ENCODE results near the gene TRIM38. TPM values are rescaled to one million over a fixed set of nuclear protein-coding genes. Genes with fewer than 3 reads are reported as not detected.
"Not testable (repeated sequence)": the region's sequence is repeated elsewhere in the genome, so short reads cannot be mapped to it uniquely, and the experiment has no call there.

Gene TRIM38
- total RNA-seq, 1 donor from 2014 or later = 6.8 TPM

GRCh38 chr6:25943887-25944286, 18.7 kb upstream of the TRIM38 start:
- TF ChIP-seq CTCF (IDR thresholded peaks at IDR 0.05; ENCODE audit: insufficient read depth, low read depth, low read length) = no peak
- no peak overlapping the region for H3K4me3 ChIP-seq (ENCODE audit: insufficient read depth, low read depth, low read length)
- no peaks in the 10 kb centered on the region for H3K36me3 ChIP-seq (ENCODE audit: insufficient read depth, low read length)
- no peaks in the 10 kb centered on the region for H3K27me3 ChIP-seq (ENCODE audit: insufficient read depth, low read length)
- H2AFZ ChIP-seq (ENCODE audit: low read depth, low read length) = no peak overlapping the region
- H3K79me2 ChIP-seq (ENCODE audit: insufficient read depth, low read length) = no peaks in the 10 kb centered on the region
- no peaks in the 10 kb centered on the region for H3K9me3 ChIP-seq (ENCODE audit: insufficient read depth, low read depth, low read length)
- Mint-ChIP-seq H3K4me3 (ENCODE audit: unreplicated experiment) (no peak overlapping the region), H3K36me3 (ENCODE audit: low read depth, unreplicated experiment) (no peaks in the 10 kb centered on the region), H3K27ac (ENCODE audit: unreplicated experiment) (no peak overlapping the region), H3K4me1 (ENCODE audit: low read depth, unreplicated experiment) (peaks cover 10% of the 10 kb centered on the region), H3K9me3 (ENCODE audit: unreplicated experiment) (peaks cover 11% of the 10 kb centered on the region), H3K27me3 (ENCODE audit: low read depth, unreplicated experiment) (peaks cover 3% of the 10 kb centered on the region)
- DNase-seq (ENCODE audit: low read depth) (no peak), FAIRE-seq (no peak)
- no peak overlapping the region for H3K9ac ChIP-seq (ENCODE audit: low read length)
- H3K27ac ChIP-seq (ENCODE audit: low read depth, low read length) = no peak overlapping the region
- H3K4me1 ChIP-seq (ENCODE audit: insufficient read depth, low read length) = no peaks in the 10 kb centered on the region
- no peak overlapping the region for H3K4me2 ChIP-seq (ENCODE audit: low read length)
- H4K20me1 ChIP-seq (ENCODE audit: insufficient read depth, low read length) = no peaks in the 10 kb centered on the region

GRCh38 chr6:25944688-25945574, 17.7 kb upstream of the TRIM38 start:
- peaks cover 10% of the 10 kb centered on the region for H3K4me1 Mint-ChIP-seq (ENCODE audit: low read depth, unreplicated experiment)
- no peak overlapping the region for H3K4me3 Mint-ChIP-seq (ENCODE audit: unreplicated experiment)
- no peaks in the 10 kb centered on the region for H3K36me3 Mint-ChIP-seq (ENCODE audit: low read depth, unreplicated experiment)
- Histone ChIP-seq H3K4me3 (ENCODE audit: insufficient read depth, low read depth, low read length) (no peak overlapping the region), H3K27me3 (ENCODE audit: insufficient read depth, low read length) (no peaks in the 10 kb centered on the region), H3K4me1 (ENCODE audit: insufficient read depth, low read length) (no peaks in the 10 kb centered on the region), H3K27ac (ENCODE audit: low read depth, low read length) (no peak overlapping the region), H3K9ac (ENCODE audit: low read length) (no peak overlapping the region), H3K79me2 (ENCODE audit: insufficient read depth, low read length) (no peaks in the 10 kb centered on the region), H3K9me3 (ENCODE audit: insufficient read depth, low read depth, low read length) (no peaks in the 10 kb centered on the region), H3K36me3 (ENCODE audit: insufficient read depth, low read length) (no peaks in the 10 kb centered on the region), H3K4me2 (ENCODE audit: low read length) (no peak overlapping the region), H4K20me1 (ENCODE audit: insufficient read depth, low read length) (no peaks in the 10 kb centered on the region), H2AFZ (ENCODE audit: low read depth, low read length) (no peak overlapping the region)
- no peak overlapping the region for H3K27ac Mint-ChIP-seq (ENCODE audit: unreplicated experiment)
- TF ChIP-seq EZH2 (IDR thresholded peaks at IDR 0.05; ENCODE audit: insufficient read depth, low read length) (no peak), CTCF (IDR thresholded peaks at IDR 0.05; ENCODE audit: insufficient read depth, low read depth, low read length) (no peak)
- peaks cover 3% of the 10 kb centered on the region for H3K27me3 Mint-ChIP-seq (ENCODE audit: low read depth, unreplicated experiment)
- FAIRE-seq = no peak
- DNase-seq (ENCODE audit: low read depth) = no peak
- peaks cover 11% of the 10 kb centered on the region for H3K9me3 Mint-ChIP-seq (ENCODE audit: unreplicated experiment)

GRCh38 chr6:25945738-25946137, 16.9 kb upstream of the TRIM38 start:
- not testable (repeated sequence) for H3K27me3 Mint-ChIP-seq (ENCODE audit: low read depth, unreplicated experiment); H3K36me3 ChIP-seq (ENCODE audit: insufficient read depth, low read length); H3K9me3 ChIP-seq (ENCODE audit: insufficient read depth, low read depth, low read length); H3K79me2 ChIP-seq (ENCODE audit: insufficient read depth, low read length); H3K27ac Mint-ChIP-seq (ENCODE audit: unreplicated experiment); H3K4me3 ChIP-seq (ENCODE audit: insufficient read depth, low read depth, low read length); H3K9ac ChIP-seq (ENCODE audit: low read length); H3K4me1 ChIP-seq (ENCODE audit: insufficient read depth, low read length); H3K27me3 ChIP-seq (ENCODE audit: insufficient read depth, low read length); H3K36me3 Mint-ChIP-seq (ENCODE audit: low read depth, unreplicated experiment); DNase-seq (ENCODE audit: low read depth); H3K4me2 ChIP-seq (ENCODE audit: low read length); H3K4me3 Mint-ChIP-seq (ENCODE audit: unreplicated experiment); H3K4me1 Mint-ChIP-seq (ENCODE audit: low read depth, unreplicated experiment); H4K20me1 ChIP-seq (ENCODE audit: insufficient read depth, low read length); H2AFZ ChIP-seq (ENCODE audit: low read depth, low read length); FAIRE-seq; H3K27ac ChIP-seq (ENCODE audit: low read depth, low read length)
- H3K9me3 Mint-ChIP-seq (ENCODE audit: unreplicated experiment) = peaks cover 11% of the 10 kb centered on the region

Data from astrocyte (in vitro differentiated cells and primary cell).